Ovary (tissue), 9 donors: ENCODE results near the gene TCFL5. TPM values are rescaled to one million over a fixed set of nuclear protein-coding genes. Genes with fewer than 3 reads are reported as not detected.

Source experiments
- DNase-seq, 5 donors: peaks; one replicate each; pipeline ENCODE4 v3.0.0-alpha.2; 2019 to 2020
- H3K27ac ChIP-seq, 2 donors: fragments of 200-600 bp; one replicate each; pipeline versions ENCODE4 v1.5.1 to v1.8.0; 2019 to 2022
- H3K27me3 ChIP-seq: fragments of 200-600 bp; one replicate; pipeline ENCODE4 v1.8.0; 2022
- H3K36me3 ChIP-seq: fragments of 200-600 bp; sonication (generic); one replicate; pipeline ENCODE4 v1.5.1; 2019
- H3K4me1 ChIP-seq: one replicate; pipeline ENCODE4 v1.8.1; 2013; ENCODE audit warnings: mild to moderate bottlenecking, moderate library complexity; ENCODE audit not compliant: insufficient read depth
- H3K4me3 ChIP-seq: fragments of 200-600 bp; sonication (generic); one replicate; pipeline ENCODE4 v1.5.1; 2017
- H3K9me3 ChIP-seq, 2 donors: fragments of 200-600 bp in 1 of 2; sonication (generic) in 1 of 2; one replicate each; pipeline versions ENCODE4 v1.5.1 to v1.8.1; 2013 to 2019; ENCODE audit warnings: mild to moderate bottlenecking in 1 of 2, moderate library complexity in 1 of 2
- CTCF ChIP-seq, 3 donors: fragments of 450-650 bp in 2 of 3; fragments of 200-600 bp in 1 of 3; IDR thresholded peaks; one replicate each; pipeline versions ENCODE4 v1.5.1 to v1.8.0; 2016 to 2022; ENCODE audit warnings: antibody characterized with exemption in 3 of 3, mild to moderate bottlenecking in 1 of 3
- EP300 ChIP-seq: sonication (generic); formaldehyde crosslinking; IDR thresholded peaks from one replicate; pipeline ENCODE4 v1.6.1; 2017; ENCODE audit warnings: antibody characterized with exemption
- POLR2A ChIP-seq: fragments of 450-650 bp; IDR thresholded peaks from one replicate; pipeline ENCODE4 v1.6.1; 2017; ENCODE audit warnings: antibody characterized with exemption, mild to moderate bottlenecking, moderate library complexity
- WGBS, 3 donors: extraction: QIAGEN DNeasy Blood & Tissue Kit in 1 of 3; methylation state at CpG; one replicate each; pipeline versions ENCODE4 v1.1.5 to v1.1.7; 2013 to 2017; 5-methylcytosine and 5-hydroxymethylcytosine counted together
- intact Hi-C, 4 donors: fragments of 100-400 bp; cut with DNase I; formaldehyde crosslinking; loops; one replicate each; pipeline versions ENCODE4 v1.11.0 to v1.15.1; 2022 to 2023
- polyA plus RNA-seq, 2 donors: library from polyadenylated mRNA; stranded (reverse); fragments of 200-250 nt in 1 of 2; fragments of 350-450 nt in 1 of 2; fragmentation: Illumina TruSeq in 1 of 2; extraction: RNeasy Lipid Tissue Mini Kit (QIAGEN cat#74804) in 1 of 2; gene quantifications; one replicate each; pipeline ENCODE4 v1.2.3, GENCODE V29; 2013 to 2014
- total RNA-seq, 7 donors: library from RNA; depleted of rRNA in 2 of 7; stranded (reverse); fragments of >200 nt in 2 of 7; fragmentation: NEBNext Ultra II Directional in 3 of 7; extraction: Animal tissue kit (Norgen Biotek cat#: 25700) in 3 of 7; gene quantifications; one replicate each; pipeline versions ENCODE4 v1.1.0 to v1.2.4, GENCODE V29; 2016 to 2023
- donor health status: DM: no; HTN: no; CAD: no; lungs with moderate emphysema.
- donor health status: DM: no; HTN: no; CAD: no.
- donor health status: Bipolar disorder and iron deficiency.
- donor health status: DM: yes; HTN: yes; CAD: no.
- donor health status: DM: no; HTN: no; CAD: no.
- donor health status: DM: yes; HTN: yes; CAD: no.

The TCFL5 gene
- total and polyA plus RNA-seq, 9 donors: 8.1 to 17.9 (median 12.3) TPM

- no peak overlapping the region for H3K4me3 ChIP-seq
- no peaks in the 10 kb centered on the region for H3K27me3 ChIP-seq
- WGBS, 3 donors: 80 to 86% (median 84%) methylated on average over 18 of the region's 18 CpGs
- H3K36me3 ChIP-seq: peaks cover 4% of the 10 kb centered on the region
- intact Hi-C loops: loop anchor here in 2 of 4 donors (2.0 to 10.0 kb wide), 2 partner anchors 16 to 96 kb away; partner anchors contain the start of gene BHLHE23 (in 1 of the 2)
- TF ChIP-seq CTCF (IDR thresholded peaks at IDR 0.05): no peak
- TF ChIP-seq POLR2A: no peak
- no peak for TF ChIP-seq EP300
- no peak overlapping the region for H3K27ac ChIP-seq
- no peaks in the 10 kb centered on the region for H3K9me3 ChIP-seq
- no peak for DNase-seq
- peaks cover 2% of the 10 kb centered on the region for H3K4me1 ChIP-seq
Measured at GRCh38 chr20:62908971-62909791, 47.6 kb upstream of the TCFL5 start.

DNA sequence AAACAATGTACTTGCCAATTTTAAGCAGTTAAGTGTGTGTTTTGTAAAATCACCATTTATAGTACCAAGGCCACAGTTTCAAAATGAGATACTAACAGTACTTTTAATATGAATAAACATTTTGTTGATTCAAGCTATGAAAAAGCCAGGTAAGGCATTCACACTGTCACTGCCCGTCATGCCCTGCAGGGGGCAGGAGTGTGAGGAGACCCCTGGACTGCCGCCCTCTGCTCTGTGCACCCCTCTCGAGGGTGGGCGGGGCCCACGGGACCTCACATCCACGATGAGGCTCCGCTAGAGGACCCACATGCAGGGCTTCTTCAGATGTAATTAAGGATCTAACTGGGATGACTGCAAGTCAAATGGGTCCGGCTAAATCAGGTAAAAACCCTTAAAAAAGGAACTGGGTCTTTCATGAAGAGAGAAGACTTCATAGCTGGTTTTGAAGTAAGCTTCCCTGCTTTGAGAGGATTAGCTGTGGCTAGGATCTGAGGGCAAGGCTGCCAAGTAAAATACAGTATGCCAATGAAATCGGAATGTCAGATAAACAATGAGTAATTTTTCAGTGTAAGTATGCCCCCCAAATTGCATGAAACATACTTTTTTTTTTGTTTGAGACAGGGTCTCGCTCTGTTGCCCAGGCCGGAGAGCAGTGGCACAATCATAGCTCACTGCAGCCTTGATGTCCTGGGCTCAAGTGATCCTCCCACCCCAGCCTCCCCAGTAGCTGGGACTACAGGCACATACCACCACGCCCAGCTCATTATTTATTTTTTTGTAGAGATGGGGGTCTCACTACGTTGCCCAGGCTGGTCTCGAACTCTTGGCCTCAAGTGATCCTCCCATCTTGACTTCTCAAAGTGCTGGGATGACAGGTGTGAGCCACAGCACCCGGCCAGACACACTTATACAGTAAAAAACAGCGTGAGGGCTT lies 46.0 kb upstream of the TCFL5 start:
- no peak for DNase-seq
- intact Hi-C loops: loop anchor here in 2 of 4 donors (2.0 to 10.0 kb wide), 2 partner anchors 17 to 97 kb away; partner anchors contain the start of gene BHLHE23 (in 1 of the 2)
- H3K36me3 ChIP-seq: peaks cover 4% of the 10 kb centered on the region
- no peak overlapping the region for H3K27ac ChIP-seq
- no peaks in the 10 kb centered on the region for H3K9me3 ChIP-seq
- no peaks in the 10 kb centered on the region for H3K27me3 ChIP-seq
- H3K4me1 ChIP-seq: no peaks in the 10 kb centered on the region
- TF ChIP-seq POLR2A (no peak), CTCF (IDR thresholded peaks at IDR 0.05) (no peak), EP300 (no peak)
- 66 to 72% (median 69%) methylated on average over 16 of the region's 16 CpGs for WGBS, 3 donors
- no peak overlapping the region for H3K4me3 ChIP-seq

GRCh38 chr20:62906647-62907375 lies 45.2 kb upstream of the TCFL5 start:
- no peak for TF ChIP-seq EP300
- no peak for TF ChIP-seq POLR2A
- TF ChIP-seq CTCF (IDR thresholded peaks at IDR 0.05): no peak
- Histone ChIP-seq H3K27ac (no peak overlapping the region), H3K36me3 (peaks cover 4% of the 10 kb centered on the region), H3K27me3 (no peaks in the 10 kb centered on the region), H3K4me3 (no peak overlapping the region), H3K9me3 (no peaks in the 10 kb centered on the region), H3K4me1 (no peaks in the 10 kb centered on the region)
- intact Hi-C loops: loop anchor here in 1 of 4 donors (10.0 kb wide), 1 partner anchor 98 kb away; the partner anchor contains the start of gene BHLHE23
- WGBS, 3 donors: 82 to 87% (median 83%) methylated on average over 31 of the region's 31 CpGs
- no peak for DNase-seq

- H3K4me1 ChIP-seq: no peaks in the 10 kb centered on the region
Measured at GRCh38 chr20:62906209-62906608, 44.6 kb upstream of the TCFL5 start.

More at GRCh38 chr20:62906209-62906608, 44.6 kb upstream of the TCFL5 start:
- Histone ChIP-seq H3K36me3 (peaks cover 4% of the 10 kb centered on the region), H3K9me3 (no peaks in the 10 kb centered on the region), H3K4me3 (no peak overlapping the region), H3K27me3 (no peaks in the 10 kb centered on the region), H3K27ac (no peak overlapping the region)
- 86 to 88% (median 87%) methylated on average over 16 of the region's 16 CpGs for WGBS, 3 donors
- TF ChIP-seq POLR2A: no peak
- TF ChIP-seq CTCF (IDR thresholded peaks at IDR 0.05): no peak
- no peak for TF ChIP-seq EP300
- no peak for DNase-seq
- intact Hi-C loops: loop anchor here in 1 of 4 donors (10.0 kb wide), 1 partner anchor 99 kb away; the partner anchor contains the start of gene BHLHE23
